Sigmoid colon (tissue), 7 donors: ENCODE results near the gene KRT76. TPM values are rescaled to one million over a fixed set of nuclear protein-coding genes. Genes with fewer than 3 reads are reported as not detected.

Experiments used
- DNase-seq: peaks from one replicate; pipeline ENCODE4 v3.0.0-alpha.2; 2019
- H3K27ac ChIP-seq, 4 donors: fragments of 200-600 bp; sonication (generic); one replicate each; pipeline ENCODE4 v1.5.1; 2016 to 2019; ENCODE audit warnings: mild to moderate bottlenecking in 1 of 4
- H3K27me3 ChIP-seq, 3 donors: fragments of 200-600 bp; sonication (generic); one replicate each; pipeline ENCODE4 v1.5.1; 2019; ENCODE audit warnings: mild to moderate bottlenecking in 1 of 3
- H3K36me3 ChIP-seq, 4 donors: fragments of 200-600 bp; sonication (generic); one replicate each; pipeline ENCODE4 v1.5.1; 2016 to 2019
- H3K4me1 ChIP-seq, 4 donors: fragments of 200-600 bp; sonication (generic); one replicate each; pipeline ENCODE4 v1.5.1; 2017 to 2019
- H3K4me3 ChIP-seq, 4 donors: fragments of 200-600 bp; sonication (generic); one replicate each; pipeline ENCODE4 v1.5.1; 2017 to 2019; ENCODE audit warnings: mild to moderate bottlenecking in 2 of 4, moderate library complexity in 1 of 4
- H3K9me3 ChIP-seq, 4 donors: fragments of 200-600 bp in 3 of 4; sonication (generic) in 3 of 4; one replicate each; pipeline versions ENCODE4 v1.5.1 to v1.6.1; 2013 to 2019
- CTCF ChIP-seq, 4 experiments: fragments of 450-650 bp in 3 of 4; fragments of 200-600 bp in 1 of 4; IDR thresholded peaks; one replicate each; pipeline ENCODE4 v1.5.1; 2016 to 2019; ENCODE audit warnings: antibody characterized with exemption in 4 of 4, mild to moderate bottlenecking in 3 of 4, moderate library complexity in 2 of 4
- EP300 ChIP-seq, 4 donors: sonication (generic); formaldehyde crosslinking; IDR thresholded peaks; one replicate each; pipeline ENCODE4 v1.6.1; 2017; ENCODE audit warnings: antibody characterized with exemption in 4 of 4
- POLR2A ChIP-seq, 2 donors: fragments of 450-650 bp; IDR thresholded peaks; one replicate each; pipeline ENCODE4 v1.6.1; 2016; ENCODE audit warnings: antibody characterized with exemption in 2 of 2, mild to moderate bottlenecking in 2 of 2, moderate library complexity in 2 of 2
- POLR2AphosphoS5 ChIP-seq, 4 donors: sonication (generic); formaldehyde crosslinking; IDR thresholded peaks; one replicate each; pipeline ENCODE4 v1.6.1; 2017; ENCODE audit warnings: antibody characterized with exemption in 4 of 4
- WGBS, 2 donors: extraction: QIAGEN DNeasy Blood & Tissue Kit; methylation state at CpG; one replicate each; pipeline ENCODE4 v1.1.7; 2013; 5-methylcytosine and 5-hydroxymethylcytosine counted together
- intact Hi-C: fragments of 100-400 bp; cut with DNase I; formaldehyde crosslinking; loops from one replicate; pipeline ENCODE4 v1.15.1; 2023
- polyA plus RNA-seq, 3 donors: library from polyadenylated mRNA; stranded (reverse); fragments of 200-250 nt; gene quantifications; one replicate each; pipeline ENCODE4 v1.2.3, GENCODE V29; 2013
- total RNA-seq, 4 donors: library from RNA; depleted of rRNA; stranded (reverse); fragments of >200 nt; gene quantifications; one replicate each; pipeline ENCODE4 v1.1.0, GENCODE V29; 2016
- donor health status: healthy with polysubstance abuse.
- donor health status: Bipolar disorder and iron deficiency.
- donor health status: healthy.

Gene KRT76
- total and polyA plus RNA-seq, 7 donors: not detected

DNA sequence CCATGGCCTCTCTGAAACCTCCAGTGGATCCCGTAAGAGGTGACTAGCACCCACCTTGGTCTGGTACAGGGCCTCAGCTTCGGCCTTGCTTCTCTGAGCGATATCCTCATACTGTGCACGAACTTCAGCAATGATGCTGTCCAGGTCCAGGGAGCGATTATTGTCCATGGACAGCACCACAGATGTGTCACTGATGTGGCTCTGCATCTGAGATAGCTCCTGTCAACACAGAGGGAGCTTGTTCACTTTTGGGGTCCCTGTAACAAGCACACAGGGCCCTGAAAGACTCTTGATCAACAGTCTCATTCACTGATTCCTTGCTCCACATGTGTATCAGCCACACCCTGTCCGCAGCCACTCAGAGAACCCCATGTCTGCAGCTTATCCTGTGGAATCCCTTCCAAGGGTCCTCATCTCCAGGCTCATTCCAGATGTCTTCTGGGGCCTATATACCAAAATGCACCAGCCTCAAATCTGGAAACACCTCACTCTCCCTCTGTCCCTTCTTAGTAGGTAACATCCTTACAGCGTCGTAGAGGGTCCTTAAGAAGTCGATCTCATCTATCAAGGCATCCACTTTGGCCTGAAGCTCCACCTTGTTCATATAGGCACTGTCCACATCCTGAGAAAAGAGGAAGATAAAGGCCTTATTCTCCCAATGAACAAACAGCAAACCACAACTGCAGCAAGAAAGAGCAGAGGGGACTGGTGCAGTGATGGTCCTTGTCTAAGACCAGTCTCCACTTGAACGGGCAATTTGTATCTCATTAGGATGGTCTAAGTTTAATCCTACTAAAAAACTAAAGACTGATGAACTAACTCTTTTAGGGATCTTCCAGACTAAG lies 15.3 kb upstream of the KRT76 start:
- TF ChIP-seq EP300 (IDR thresholded peaks at IDR 0.05) (no peak), CTCF (IDR thresholded peaks at IDR 0.05) (no peak), POLR2AphosphoS5 (IDR thresholded peaks at IDR 0.05) (no peak), POLR2A (IDR thresholded peaks at IDR 0.05) (no peak)
- Histone ChIP-seq H3K27ac (no peak overlapping the region), H3K4me1 (peaks cover 0 to 9% (median 2%) of the 10 kb centered on the region in 4 donors), H3K36me3 (no peaks in the 10 kb centered on the region), H3K27me3 (peaks cover 5 to 34% (median 14%) of the 10 kb centered on the region in 3 donors), H3K4me3 (no peak overlapping the region), H3K9me3 (no peaks in the 10 kb centered on the region)
- no peak for DNase-seq
- 84 to 88% methylated on average over 10 of the region's 10 CpGs for WGBS, 2 donors
- intact Hi-C loops: no loop called here

- Histone ChIP-seq H3K4me3 (no peak overlapping the region), H3K27me3 (peaks cover 5 to 34% (median 14%) of the 10 kb centered on the region in 3 donors), H3K4me1 (peaks cover 0 to 9% (median 2%) of the 10 kb centered on the region in 4 donors), H3K36me3 (no peaks in the 10 kb centered on the region), H3K27ac (no peak overlapping the region), H3K9me3 (no peaks in the 10 kb centered on the region)
- no peak for TF ChIP-seq POLR2A (IDR thresholded peaks at IDR 0.05)
- no peak for TF ChIP-seq CTCF (IDR thresholded peaks at IDR 0.05)
- no peak for TF ChIP-seq POLR2AphosphoS5 (IDR thresholded peaks at IDR 0.05)
- intact Hi-C loops: no loop called here
- no peak for DNase-seq
- 89 to 95% methylated on average over 12 of the region's 12 CpGs for WGBS, 2 donors
Measured at GRCh38 chr12:52791271-52792184, 14.4 kb upstream of the KRT76 start.

- TF ChIP-seq CTCF (IDR thresholded peaks at IDR 0.05) (no peak), EP300 (IDR thresholded peaks at IDR 0.05) (no peak), POLR2A (IDR thresholded peaks at IDR 0.05) (no peak), POLR2AphosphoS5 (IDR thresholded peaks at IDR 0.05) (no peak)
- H3K4me1 ChIP-seq: peaks cover 0 to 9% (median 2%) of the 10 kb centered on the region in 4 donors
- no peak overlapping the region for H3K4me3 ChIP-seq
- H3K36me3 ChIP-seq: no peaks in the 10 kb centered on the region
- DNase-seq: no peak
- peaks cover 5 to 35% (median 14%) of the 10 kb centered on the region in 3 donors for H3K27me3 ChIP-seq
- H3K9me3 ChIP-seq: no peaks in the 10 kb centered on the region
- 63 to 67% methylated on average over 19 of the region's 19 CpGs for WGBS, 2 donors
- intact Hi-C loops: no loop called here
- H3K27ac ChIP-seq: no peak overlapping the region
Measured at GRCh38 chr12:52790427-52791270, 13.5 kb upstream of the KRT76 start.

DNA sequence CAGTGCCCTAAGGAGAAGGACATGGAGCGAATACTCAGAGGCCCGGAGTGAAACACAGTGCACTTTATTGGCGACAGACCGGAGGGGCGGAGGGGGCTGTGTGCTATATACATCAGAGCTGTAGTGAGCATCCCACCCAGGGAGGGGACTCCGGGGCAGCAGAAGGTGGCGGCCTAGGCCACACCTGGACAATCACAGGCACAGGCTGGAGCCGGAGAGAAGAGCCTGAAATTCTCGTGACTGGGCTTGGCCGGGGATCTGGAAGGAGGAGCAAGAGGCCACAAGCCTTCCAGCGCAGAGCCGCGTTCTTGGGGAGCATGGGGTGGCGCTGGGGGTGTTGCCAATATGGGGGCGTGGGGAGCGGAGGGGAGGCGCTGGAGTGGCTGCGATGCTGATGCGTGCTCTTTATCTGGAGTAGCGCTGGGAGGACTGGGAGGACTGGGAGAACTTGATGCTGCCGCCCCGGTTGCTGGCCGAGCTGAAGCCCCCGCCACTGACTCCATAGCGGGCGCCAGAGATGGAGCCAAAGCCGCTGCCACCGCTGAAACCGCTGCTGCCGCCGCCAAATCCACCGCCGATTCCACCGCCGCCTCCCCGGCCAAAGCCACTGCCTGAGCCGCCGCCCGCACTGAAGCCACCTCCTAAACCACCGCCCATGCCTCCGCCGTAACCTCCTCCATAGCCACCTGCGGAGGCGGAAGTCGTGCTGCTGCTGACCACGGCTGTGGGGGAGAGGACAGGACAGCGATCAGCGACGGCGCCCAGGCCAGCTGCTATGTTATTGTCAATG lies 12.7 kb upstream of the KRT76 start:
- H3K27ac ChIP-seq: no peak overlapping the region
- intact Hi-C loops: no loop called here

More for the DNA sequence above, 12.7 kb upstream of the KRT76 start:
- Histone ChIP-seq H3K9me3 (no peaks in the 10 kb centered on the region), H3K4me1 (peaks cover 0 to 9% (median 2%) of the 10 kb centered on the region in 4 donors), H3K36me3 (no peaks in the 10 kb centered on the region), H3K4me3 (peak overlapping the region in 1 of 4 donors; percentile 9), H3K27me3 (peaks cover 5 to 43% (median 14%) of the 10 kb centered on the region in 3 donors)
- 16 to 24% methylated on average over 50 of the region's 50 CpGs for whole genome bisulfite sequencing, 2 donors
- DNase-seq: no peak
- TF ChIP-seq POLR2A (IDR thresholded peaks at IDR 0.05) (no peak), EP300 (IDR thresholded peaks at IDR 0.05) (no peak), POLR2AphosphoS5 (IDR thresholded peaks at IDR 0.05) (no peak), CTCF (IDR thresholded peaks at IDR 0.05) (no peak)
